NB4 (cell line): ENCODE data around the gene CMBL.

ENCODE experiments used
- MAX ChIP-seq: IDR thresholded peaks from 2 replicates; pipeline ENCODE4 v1.6.1; 2011; ENCODE audit warnings: low read depth, low read length
- POLR2A ChIP-seq: IDR thresholded peaks from 2 replicates; pipeline ENCODE4 v1.6.1; 2011; ENCODE audit warnings: mild to moderate bottlenecking; ENCODE audit not compliant: insufficient read length; ENCODE audit errors: extremely low read depth
- TF ChIP-seq, protein P1 (sequence below): IDR thresholded peaks from one replicate; pipeline ENCODE4 v1.5.1; 2012; ENCODE audit warnings: low read depth, low read length

DNA sequence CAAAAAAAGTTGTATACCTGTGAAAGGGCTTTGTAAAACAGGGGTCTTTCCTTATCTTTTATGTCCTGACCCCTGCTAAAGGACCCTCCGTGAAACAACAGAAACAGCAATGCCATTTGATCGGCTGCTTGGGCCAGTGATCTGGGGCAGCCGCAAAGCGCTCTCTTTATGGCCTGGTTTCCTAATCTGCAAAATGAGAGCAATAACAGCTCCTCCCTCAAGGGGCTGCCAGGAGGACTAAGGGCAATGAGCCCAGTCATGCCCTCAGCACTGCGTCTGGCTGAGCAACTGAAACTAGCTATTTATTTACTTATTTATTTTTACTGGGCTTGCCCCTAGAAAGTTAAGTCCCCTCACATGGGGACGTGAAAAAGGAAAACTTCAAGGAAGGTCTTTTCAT is 18.3 kb downstream of the CMBL start:
- TF ChIP-seq, protein P1, sequence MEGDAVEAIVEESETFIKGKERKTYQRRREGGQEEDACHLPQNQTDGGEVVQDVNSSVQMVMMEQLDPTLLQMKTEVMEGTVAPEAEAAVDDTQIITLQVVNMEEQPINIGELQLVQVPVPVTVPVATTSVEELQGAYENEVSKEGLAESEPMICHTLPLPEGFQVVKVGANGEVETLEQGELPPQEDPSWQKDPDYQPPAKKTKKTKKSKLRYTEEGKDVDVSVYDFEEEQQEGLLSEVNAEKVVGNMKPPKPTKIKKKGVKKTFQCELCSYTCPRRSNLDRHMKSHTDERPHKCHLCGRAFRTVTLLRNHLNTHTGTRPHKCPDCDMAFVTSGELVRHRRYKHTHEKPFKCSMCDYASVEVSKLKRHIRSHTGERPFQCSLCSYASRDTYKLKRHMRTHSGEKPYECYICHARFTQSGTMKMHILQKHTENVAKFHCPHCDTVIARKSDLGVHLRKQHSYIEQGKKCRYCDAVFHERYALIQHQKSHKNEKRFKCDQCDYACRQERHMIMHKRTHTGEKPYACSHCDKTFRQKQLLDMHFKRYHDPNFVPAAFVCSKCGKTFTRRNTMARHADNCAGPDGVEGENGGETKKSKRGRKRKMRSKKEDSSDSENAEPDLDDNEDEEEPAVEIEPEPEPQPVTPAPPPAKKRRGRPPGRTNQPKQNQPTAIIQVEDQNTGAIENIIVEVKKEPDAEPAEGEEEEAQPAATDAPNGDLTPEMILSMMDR, result no peak
- TF ChIP-seq POLR2A (no peak), MAX (no peak)
